ENCODE data around the gene GIMAP5.
A peak's percentile ranks its signal among the peaks of the same experiment; 100 is the strongest.

GIMAP5 gene

DNA sequence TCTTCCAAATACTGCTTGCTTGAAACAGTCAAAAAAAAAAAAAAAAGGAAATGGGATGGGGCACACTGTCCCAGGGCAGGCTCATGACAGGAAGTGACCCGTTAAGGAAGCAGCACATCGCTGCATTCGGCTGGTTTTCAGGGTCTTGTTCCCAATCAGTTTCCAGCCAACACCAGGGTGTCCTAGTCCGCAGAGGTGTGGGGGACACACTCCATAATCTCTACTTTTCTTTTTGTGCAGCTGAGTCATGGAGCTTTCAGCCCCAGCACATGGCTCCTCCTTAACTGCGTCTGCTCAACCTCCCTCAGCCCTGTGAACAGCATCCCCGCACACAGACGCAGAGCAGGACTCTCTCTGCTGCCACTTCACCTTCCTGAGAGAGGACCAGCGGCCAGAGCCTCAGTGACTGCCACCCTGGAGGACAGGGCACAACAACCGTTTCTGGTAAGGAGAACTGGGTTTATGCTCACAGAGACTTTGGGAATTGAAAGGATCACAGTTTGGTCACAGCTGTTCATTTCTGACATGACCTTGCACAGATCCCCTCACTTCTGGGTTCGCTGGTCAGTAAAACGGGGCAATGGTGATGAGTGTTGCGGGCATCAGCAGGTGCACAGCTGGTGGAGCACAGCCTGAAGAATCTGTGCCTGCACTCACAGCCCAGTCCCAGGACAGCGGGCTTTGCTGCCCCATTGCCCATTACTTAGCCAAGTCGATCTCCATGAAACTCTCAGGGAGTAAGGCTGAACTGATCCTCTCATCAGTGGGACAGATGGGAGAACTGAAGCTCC lies at the start of gene GIMAP5:
TSS of gene GIMAP5 (plus strand) at position 154 of the 791 bp plus-strand sequence. CDS start 3,467 bp downstream, outside the sequence.
- DNase-seq (ENCODE audit: low read depth in 2 of 2) = peak in 1 of 2 donors; percentile 37

DNA sequence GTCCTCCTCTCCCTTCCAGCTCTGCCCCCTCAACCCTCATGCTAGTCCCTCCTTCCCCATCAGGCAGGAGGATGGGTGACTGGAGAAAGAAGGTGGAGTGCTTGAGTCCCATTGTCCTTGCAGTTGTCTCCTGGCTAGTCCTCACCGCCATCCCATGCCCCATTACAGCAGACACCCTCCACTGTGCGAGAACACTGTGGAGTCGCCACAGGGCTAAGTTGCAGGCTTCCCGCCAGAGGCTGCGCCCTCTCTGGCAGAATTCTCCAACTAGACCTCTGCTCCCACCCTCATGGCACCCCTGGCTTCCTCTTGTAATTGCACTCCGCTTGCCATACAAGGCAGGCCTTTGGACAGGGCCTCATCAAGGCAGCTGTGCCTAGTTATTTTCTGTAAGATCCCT lies 48.6 kb upstream of the GIMAP5 start:
- DNase-seq (ENCODE audit: low read depth in 2 of 2) = no peak

DNA sequence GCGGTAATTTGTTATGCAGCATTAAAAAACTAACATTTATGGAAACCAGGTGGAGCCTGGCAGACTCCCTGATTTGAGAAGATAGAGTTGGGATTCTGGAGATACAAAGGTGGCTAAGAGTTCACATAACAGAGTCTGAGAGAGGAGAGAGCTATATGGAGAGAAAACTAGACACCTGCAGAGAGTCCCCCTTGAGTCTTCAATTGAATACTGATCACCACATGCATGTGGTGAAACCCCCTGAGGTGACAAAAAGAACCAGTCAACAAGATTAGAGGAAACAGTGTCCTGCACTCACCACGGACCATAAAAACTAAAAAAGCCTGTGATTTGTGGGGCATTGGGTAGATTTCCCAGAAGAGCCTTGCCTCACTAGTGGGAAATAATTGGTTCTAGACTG lies 41.6 kb upstream of the GIMAP5 start:
- no peak for DNase-seq (ENCODE audit: low read depth in 2 of 2)

DNA sequence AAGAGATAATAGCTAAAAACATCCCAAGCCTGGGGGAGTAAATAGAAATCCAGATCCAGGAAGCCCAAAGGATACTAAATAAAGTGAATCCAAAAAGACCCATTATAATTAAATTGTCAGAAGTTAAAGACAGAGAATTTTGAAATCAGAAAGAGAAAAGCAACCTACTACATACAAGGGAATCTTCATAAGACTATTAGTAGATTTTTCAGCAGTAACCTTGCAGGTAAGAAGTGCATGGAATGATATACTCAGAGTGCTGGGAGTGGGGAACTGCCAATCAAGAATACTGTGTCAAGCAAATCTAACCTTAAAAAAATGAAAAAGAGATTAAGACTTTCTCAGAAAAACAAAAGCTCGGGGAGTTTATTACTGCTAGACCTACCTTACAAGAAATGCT lies 34.0 kb upstream of the GIMAP5 start:
- DNase-seq (ENCODE audit: low read depth in 2 of 2) = no peak

DNA sequence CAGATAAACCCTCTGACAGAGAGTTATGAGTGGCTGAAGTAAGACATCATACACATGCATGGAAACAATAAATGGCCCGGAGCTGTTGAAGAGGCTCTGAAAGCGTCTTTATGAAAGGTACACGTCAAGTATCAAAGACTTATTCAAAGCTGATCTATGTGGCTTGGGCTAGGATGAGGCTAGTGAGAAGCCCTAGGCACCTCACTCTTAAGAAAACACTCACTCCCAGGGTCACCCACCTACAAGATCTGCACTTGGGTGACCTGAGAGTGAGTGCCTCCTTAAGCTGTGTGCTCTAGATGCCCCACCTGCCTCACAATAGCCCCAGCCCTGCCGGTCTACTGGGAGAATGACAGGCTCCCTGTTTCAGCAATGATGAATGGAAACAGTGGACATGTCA lies 21.9 kb upstream of the GIMAP5 start:
- DNase-seq (ENCODE audit: low read depth in 2 of 2) = no peak

DNA sequence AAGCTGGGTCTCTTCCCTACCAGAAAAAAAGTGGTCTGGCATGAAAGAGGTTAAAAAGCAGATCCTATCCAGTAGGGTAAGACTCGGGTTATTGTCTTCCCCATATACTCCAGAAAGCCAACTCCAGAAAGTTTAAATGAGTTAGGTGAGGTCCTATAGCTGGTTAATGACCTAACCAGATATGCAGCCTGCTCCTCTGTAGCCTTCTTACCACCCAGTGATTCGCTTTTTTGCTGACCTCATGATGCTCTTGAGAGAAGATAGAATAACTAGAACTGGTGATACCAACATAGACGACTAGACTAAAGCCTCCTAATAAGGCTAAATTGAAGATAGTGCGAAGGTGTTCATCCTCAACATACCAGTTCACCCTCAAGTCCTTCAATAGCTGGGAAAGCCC lies 21.5 kb upstream of the GIMAP5 start:
- DNase-seq (ENCODE audit: low read depth in 2 of 2) = no peak

DNA sequence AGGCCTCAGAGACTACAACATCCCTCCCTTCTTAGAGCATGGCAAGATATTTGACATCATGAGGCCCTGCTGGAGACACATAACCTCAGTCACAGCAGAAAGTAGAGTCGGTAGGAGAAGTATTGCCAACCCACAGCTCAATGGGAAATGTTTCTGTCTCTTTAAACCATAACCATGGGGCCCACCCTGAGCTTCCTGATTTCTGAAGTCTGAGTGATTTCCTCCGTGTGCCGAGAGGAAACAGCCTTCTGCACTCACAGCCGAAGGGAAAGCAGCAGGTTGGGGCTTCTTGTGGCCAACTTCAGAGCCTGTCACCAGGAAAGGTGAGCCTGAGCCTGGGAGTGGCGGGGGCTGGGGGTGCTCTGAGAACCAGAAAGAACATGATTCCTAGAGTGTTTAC lies 20.9 kb upstream of the GIMAP5 start, which contains the start of gene GIMAP1:
TSS of gene GIMAP1 (plus strand) at position 246 of the 400 bp plus-strand sequence. CDS start 2,435 bp downstream, outside the sequence.
- DNase-seq (ENCODE audit: low read depth in 2 of 2) = peak in 1 of 2 donors; percentile 34

DNA sequence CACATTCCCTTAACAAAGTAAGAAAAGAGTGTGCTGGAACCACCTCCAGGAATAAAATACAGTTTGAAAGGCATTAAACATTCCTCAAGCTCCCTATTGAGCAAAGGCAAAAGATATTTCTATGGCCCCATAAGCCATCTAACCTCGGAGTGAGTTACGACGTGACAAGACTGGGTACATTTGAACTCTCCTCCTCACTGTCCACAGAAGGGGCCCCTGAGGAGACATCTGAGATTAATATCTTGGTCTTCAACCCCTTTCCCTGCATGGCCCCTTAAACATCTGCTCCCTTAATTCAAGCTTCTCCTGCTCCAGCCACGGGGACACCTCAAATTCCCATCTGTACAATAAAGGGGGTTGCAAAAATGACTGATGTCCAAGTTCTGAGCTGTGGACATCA lies 20.3 kb upstream of the GIMAP5 start:
- no peak for DNase-seq (ENCODE audit: low read depth in 2 of 2)

DNA sequence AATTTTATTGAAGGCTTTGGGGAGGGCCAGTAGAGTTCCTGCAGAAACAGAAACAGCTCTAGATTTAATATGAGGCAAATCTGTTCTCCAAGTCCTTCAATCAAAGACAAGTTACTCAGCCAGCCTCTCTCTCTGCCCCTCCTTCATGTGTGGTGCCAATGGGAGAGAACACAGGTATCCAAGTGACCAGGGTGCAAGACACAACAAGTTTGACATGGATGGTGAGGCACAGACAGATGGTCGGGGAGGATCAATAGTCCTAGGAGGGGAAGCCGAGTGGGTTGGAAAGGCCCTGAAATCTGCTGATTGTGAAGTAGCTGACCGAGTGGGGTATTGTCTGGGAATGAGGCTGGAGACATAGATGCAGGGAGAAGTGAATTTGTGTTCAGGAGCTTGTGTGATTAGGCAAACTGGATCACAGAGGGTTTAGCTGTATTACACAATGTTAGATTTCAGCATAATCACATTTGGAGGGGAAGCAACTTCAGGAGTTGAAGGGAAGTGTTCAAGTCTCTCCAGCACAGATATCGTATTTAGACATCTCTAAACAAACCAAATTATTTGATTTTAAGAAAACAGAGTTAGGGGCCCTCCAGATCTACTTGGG lies 19.3 kb upstream of the GIMAP5 start:
- no peak for DNase-seq (ENCODE audit: low read depth in 2 of 2)

DNA sequence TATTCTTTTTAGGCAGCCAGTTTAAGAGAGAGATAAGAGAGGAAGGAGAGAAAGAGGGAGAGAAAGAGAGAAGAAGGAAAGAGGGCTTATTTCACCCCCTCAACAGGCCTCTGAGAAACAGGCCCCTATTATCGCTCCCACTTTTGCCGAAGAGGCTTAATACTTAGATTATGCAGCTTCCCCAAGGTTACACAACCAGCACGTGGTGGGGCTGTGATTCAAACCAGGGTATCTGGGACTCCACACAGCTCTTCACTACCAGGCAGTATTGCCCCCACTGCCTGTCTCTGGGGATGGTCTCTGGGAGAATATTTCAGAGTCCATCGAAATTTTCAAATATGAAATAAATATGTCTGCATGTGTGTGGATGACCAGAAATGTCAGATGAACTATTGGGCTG lies 17.8 kb upstream of the GIMAP5 start:
- no peak for DNase-seq (ENCODE audit: low read depth in 2 of 2)

DNA sequence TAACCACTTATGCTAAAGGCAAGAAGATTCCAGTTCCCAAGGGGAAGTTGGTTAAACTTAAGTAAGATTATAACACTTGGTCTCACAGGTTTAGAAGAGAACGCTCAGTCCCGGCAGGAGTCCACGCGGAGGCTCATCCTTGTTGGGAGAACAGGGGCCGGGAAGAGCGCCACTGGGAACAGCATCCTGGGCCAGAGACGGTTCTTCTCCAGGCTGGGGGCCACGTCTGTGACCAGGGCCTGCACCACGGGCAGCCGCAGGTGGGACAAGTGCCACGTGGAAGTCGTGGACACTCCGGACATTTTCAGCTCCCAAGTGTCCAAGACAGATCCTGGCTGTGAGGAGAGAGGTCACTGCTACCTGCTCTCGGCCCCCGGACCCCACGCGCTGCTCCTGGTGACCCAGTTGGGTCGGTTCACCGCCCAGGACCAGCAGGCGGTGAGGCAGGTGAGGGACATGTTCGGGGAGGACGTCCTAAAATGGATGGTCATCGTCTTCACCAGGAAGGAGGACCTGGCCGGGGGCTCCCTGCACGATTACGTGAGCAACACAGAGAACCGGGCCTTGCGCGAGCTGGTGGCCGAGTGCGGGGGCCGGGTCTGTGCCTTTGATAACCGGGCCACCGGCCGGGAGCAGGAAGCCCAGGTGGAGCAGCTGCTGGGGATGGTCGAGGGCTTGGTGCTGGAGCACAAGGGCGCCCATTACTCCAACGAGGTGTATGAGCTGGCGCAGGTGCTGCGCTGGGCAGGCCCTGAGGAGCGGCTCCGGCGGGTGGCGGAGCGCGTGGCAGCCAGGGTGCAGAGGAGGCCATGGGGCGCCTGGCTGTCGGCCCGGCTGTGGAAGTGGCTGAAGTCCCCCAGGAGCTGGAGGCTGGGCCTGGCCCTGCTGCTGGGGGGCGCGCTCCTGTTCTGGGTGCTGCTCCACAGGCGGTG lies 17.0 kb upstream of the GIMAP5 start:
- no peak for DNase-seq (ENCODE audit: low read depth in 2 of 2)

DNA sequence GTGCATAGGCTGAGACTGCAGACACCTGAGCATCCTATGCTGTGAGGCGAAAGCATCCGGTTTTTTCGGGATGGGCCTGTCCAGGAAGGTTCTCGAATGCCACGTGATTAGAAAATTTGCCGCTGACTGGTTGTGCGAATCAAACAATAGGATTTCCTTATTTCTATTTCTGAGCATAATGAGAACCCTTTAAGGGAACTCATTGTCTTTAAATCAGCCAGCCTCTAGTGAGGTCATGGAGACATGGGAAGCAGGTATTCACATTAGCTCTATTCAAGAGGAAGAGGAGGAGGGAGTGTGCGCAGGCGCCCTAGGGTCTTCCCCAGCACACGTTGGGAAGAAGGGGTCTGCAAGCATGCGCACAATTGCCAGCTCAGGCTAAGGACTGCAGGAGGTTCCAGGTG lies 15.2 kb upstream of the GIMAP5 start:
- no peak for DNase-seq (ENCODE audit: low read depth in 2 of 2)

DNA sequence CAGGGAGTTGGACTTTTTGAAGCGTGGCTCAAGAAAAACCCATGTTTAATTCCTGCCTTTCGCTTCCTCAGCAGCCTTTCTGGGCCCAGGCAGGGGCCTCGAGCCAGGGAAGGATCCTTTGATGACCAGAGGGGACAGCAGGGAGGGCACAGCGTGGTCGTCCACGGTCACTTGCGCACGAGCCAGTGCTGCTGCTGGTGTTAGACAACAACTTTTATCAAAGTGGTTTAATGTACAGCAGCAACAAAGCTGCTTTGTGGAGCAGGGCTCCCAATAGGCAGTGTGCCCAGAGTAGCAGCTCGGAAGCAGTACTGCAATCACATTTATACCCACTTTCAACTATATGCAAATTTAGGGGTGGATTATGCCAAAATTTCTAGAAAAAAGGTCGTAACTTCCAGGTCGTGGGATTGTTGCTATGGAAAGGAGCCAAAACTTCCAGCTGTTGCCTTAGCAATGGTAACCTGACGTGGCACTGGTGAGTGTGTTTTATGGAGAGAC lies 14.7 kb upstream of the GIMAP5 start:
- no peak for DNase-seq (ENCODE audit: low read depth in 2 of 2)

DNA sequence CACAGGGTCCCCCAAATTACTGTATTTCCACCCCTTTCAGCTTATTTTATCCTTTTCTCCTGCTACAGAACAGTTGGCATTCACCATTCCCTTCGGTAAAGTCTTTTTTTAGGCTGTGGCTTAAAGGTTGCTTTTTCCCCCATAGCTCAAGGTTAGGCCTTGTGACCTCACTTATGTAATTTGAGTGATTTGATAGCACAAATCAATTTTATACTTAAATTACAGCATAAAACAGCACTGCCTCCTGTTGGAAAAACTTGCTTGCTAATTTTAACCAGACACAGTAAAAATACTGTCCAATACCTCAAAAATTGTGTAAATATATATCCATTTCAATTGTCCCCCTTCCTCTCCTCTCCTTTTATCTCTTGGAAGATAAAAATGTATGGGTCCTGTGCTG lies 13.8 kb upstream of the GIMAP5 start:
- DNase-seq (ENCODE audit: low read depth in 2 of 2) = no peak

DNA sequence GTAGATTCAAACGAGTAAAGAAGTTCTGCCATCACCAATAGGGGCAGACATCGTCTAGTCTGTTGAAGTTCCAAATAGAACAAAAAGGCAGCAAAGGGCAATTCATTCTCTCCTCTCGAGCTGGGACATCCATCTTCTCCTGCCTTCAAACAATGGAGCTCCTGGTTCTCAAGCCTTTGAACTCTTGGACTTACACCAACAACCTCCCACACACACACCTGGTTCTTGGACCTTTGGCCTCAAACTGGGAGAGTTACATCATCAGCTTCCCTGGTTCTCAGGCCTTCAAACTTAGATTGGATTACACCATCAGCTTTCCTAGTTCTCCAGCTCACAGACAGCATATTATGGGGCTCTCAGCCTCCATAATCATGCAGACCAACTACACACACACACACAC lies 9.8 kb upstream of the GIMAP5 start:
- no peak for DNase-seq (ENCODE audit: low read depth in 2 of 2)

DNA sequence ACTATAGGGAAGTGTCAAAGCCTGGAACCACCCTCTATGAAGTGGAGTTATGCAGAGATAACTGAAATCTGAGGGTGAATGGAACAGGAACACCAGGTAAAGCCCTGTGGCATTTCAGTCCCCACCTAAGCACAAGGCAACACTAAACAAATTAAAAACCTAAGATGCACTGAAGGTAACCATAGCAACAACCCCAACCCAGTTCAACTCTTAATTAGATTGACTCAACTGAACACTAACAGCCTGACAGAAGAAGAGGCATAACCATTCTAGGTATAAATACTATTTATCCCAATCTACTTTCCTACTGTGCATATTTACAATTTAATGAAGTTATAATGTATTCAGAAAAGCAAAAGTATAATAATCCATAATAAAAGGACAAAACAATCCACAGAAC lies 9.2 kb upstream of the GIMAP5 start:
- DNase-seq (ENCODE audit: low read depth in 2 of 2) = no peak

DNA sequence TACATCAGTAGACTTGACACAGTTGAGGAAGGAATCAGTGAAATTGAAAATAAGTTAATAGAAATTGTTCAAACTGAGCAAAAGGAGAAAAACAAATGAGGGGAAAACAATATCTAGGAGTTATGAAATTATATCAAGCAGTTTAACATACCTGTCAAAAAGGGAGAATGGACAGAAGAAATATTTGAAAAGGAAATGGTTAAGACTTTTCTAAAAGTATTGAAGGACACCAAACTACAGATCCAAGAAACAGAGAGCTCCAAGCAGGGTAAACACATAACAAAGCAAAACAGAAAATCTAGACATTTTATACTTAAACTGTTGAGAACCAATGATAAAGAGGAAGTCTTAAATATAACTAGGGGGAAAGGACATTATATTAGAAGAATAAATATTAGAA lies 8.6 kb upstream of the GIMAP5 start:
- DNase-seq (ENCODE audit: low read depth in 2 of 2) = no peak

DNA sequence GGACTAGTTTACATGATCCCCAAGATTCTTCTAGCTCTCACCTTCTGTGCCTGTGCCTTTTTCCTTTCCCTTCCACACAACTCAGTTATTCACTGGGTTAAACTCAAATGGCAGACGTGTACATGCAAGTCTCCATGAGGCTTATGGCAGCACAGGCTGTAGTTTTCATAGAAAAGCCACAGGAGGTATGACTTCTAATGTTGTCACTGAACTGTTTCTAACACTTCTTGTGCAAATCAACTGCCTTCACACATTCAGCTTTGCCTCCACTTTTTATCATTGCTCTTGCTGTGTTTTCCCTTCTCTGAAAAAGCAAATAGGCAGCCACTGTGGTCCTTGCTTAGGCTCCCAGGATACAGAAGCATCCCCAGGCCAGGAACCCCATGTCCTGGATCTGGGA lies 5.3 kb upstream of the GIMAP5 start:
- no peak for DNase-seq (ENCODE audit: low read depth in 2 of 2)

DNA sequence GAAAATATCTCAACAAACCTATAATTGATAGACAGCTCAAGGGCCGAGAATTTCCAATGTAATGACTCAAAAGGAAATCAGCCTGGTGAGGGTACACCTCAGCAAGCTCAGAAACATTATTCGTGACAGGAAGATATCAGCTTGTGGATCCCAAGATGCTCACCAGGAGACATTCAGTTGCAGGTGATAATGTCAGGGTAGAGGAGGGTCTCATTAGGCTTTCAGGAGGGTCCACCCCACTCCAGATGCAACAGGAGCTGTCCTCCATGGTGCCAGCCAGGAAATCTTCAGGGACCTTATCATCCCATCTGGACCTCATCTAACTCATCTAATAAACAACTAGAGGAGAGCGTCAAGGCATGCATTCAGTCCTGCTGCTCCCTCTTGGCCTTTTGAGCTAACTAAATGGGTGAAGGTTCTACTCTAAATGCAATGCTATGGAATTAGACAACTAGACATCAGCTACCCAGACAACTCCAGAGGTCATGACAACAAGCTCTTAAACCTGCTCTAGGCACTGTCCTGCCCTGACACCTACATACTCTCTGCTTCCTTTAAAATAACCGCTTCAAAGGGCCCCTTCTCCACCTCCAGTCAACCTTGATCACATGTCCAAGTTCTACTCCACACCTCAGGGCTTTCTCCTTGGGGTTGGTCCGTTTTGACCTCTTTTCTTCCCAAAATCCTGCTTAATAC lies 4.3 kb upstream of the GIMAP5 start:
- DNase-seq (ENCODE audit: low read depth in 2 of 2) = no peak

DNA sequence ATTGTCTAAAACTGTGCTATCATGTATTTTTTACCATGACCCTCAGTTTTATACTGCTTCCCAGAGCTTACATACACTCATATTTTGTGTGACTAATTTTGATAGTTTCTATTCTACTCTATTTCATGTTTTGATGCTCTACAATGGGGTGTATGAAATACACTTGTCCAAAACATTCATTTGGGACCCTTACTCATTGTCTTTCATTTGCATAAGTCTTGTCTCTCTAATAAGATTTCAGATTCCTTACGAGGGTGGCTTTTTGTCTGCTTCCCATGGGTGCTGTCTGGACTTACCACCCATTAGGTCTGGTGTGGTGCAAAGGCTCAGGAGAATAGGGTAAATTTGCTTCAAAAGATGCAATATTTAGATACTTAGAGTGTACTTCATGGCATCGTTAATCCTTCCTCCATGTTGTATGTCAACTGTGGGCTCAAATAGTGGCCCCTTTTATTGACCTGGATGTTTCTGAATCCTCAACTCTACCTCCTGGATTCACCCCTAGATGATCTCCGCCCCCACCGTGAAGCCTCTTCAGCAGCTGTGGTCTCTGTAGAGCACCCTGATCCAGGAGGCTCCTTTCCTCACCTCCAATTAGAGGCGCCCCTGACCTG lies 3.6 kb upstream of the GIMAP5 start:
- no peak for DNase-seq (ENCODE audit: low read depth in 2 of 2)

DNA sequence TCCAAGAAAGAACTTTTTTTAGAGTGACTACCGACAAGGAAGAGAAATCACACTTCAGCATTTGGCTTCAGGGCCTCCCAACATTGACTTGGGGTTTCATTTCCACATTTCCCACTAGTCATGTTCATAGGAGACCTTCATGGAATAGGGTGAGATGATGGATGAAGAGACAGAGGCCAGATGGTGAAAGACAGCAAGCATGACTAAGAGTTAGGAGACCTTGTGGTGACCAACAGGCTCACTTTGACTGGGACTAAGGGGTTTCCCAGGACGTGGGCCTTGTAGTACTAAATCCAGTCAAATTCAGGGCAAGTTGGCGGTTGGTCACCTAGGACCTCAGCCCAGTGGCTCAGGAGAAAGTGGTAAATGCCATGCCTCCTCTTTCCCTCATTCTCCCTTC lies 3.0 kb upstream of the GIMAP5 start:
- DNase-seq (ENCODE audit: low read depth in 2 of 2) = no peak

All from stimulated activated CD4-positive, alpha-beta T cell treated with anti-CD3 and anti-CD28 coated beads, Interleukin-1b, Interleukin-23, amount 100 ng/mL, for 4 hours (primary cell).